Keratinocyte (primary cell): ENCODE results near the gene PTN. TPM values are rescaled to one million over a fixed set of nuclear protein-coding genes. Genes with fewer than 3 reads are reported as not detected.

Source experiments
- DNase-seq: peaks from one replicate; pipeline ENCODE4 v3.0.0-alpha.2; 2011; ENCODE audit warnings: low read depth, missing footprints, low spot score
- FAIRE-seq: peaks from 2 replicates; lab custom pipeline; 2011; peaks lifted over from hg19 to GRCh38; lab: Jason Lieb, UNC
- H2AFZ ChIP-seq: 2 replicates; pipeline ENCODE4 v1.6.0; 2012; ENCODE audit warnings: low read length, control low read depth, inconsistent platforms; ENCODE audit not compliant: control insufficient read depth
- H3K27ac ChIP-seq: 2 replicates; pipeline ENCODE4 v1.5.1; 2011; ENCODE audit warnings: low read length; ENCODE audit not compliant: control insufficient read depth, insufficient read depth
- H3K27me3 ChIP-seq: 3 replicates; pipeline ENCODE4 v1.6.0; 2011; ENCODE audit warnings: low read length; ENCODE audit not compliant: control insufficient read depth, insufficient read depth; ENCODE audit errors: extremely low read depth
- H3K36me3 ChIP-seq, 2 experiments: 2 replicates in 1 of 2; 3 replicates in 1 of 2; pipeline ENCODE4 v1.5.1; 2011; ENCODE audit warnings: low read length in 2 of 2, mild to moderate bottlenecking in 1 of 2; ENCODE audit not compliant: control insufficient read depth in 2 of 2, insufficient read depth in 2 of 2; ENCODE audit errors: extremely low read depth in 1 of 2
- H3K4me1 ChIP-seq: 3 replicates; pipeline ENCODE4 v1.5.1; 2011; ENCODE audit warnings: low read length; ENCODE audit not compliant: control insufficient read depth, insufficient read depth; ENCODE audit errors: extremely low read depth
- H3K4me2 ChIP-seq: 3 replicates; pipeline ENCODE4 v1.6.0; 2011; ENCODE audit warnings: low read depth, low read length; ENCODE audit not compliant: control insufficient read depth, insufficient read depth; ENCODE audit errors: extremely low read depth
- H3K4me3 ChIP-seq, 3 experiments: fragments of 200-600 bp in 1 of 3; sonication (generic) in 1 of 3; 2 replicates in 2 of 3; 3 replicates in 1 of 3; pipeline ENCODE4 v1.5.1; 2011 to 2016; ENCODE audit warnings: low read length in 3 of 3, mild to moderate bottlenecking in 3 of 3, control low read depth in 2 of 3, inconsistent platforms in 1 of 3, low read depth in 1 of 3, mixed read lengths in 1 of 3, mixed run types in 1 of 3, moderate library complexity in 1 of 3; ENCODE audit not compliant: control insufficient read depth in 2 of 3, insufficient read depth in 2 of 3; ENCODE audit errors: extremely low read depth in 1 of 3
- H3K79me2 ChIP-seq: 2 replicates; pipeline ENCODE4 v1.6.0; 2012; ENCODE audit warnings: low read length; ENCODE audit not compliant: control insufficient read depth, insufficient read depth
- H3K9ac ChIP-seq: 3 replicates; pipeline ENCODE4 v1.6.0; 2011; ENCODE audit warnings: low read length; ENCODE audit not compliant: control insufficient read depth, insufficient read depth; ENCODE audit errors: extremely low read depth
- H3K9me1 ChIP-seq: 3 replicates; pipeline ENCODE4 v1.6.0; 2011; ENCODE audit warnings: low read length; ENCODE audit not compliant: control insufficient read depth, insufficient read depth; ENCODE audit errors: extremely low read depth
- H3K9me3 ChIP-seq: 2 replicates; pipeline ENCODE4 v1.5.1; 2012; ENCODE audit warnings: low read depth, low read length; ENCODE audit not compliant: control insufficient read depth
- H4K20me1 ChIP-seq: 3 replicates; pipeline ENCODE4 v1.6.0; 2011; ENCODE audit warnings: low read length; ENCODE audit not compliant: control insufficient read depth, insufficient read depth; ENCODE audit errors: extremely low read depth
- EZH2 ChIP-seq: IDR thresholded peaks from one replicate; pipeline ENCODE4 v1.6.1; 2012; ENCODE audit warnings: inconsistent platforms, mild to moderate bottlenecking, low read length, moderate library complexity
- dilution Hi-C: fragments of 300-500 bp; cut with MboI; formaldehyde crosslinking; loops from one replicate; pipeline ENCODE4 v1.7.0; 2020; ENCODE audit warnings: low sequenced_read_pairs; ENCODE audit not compliant: extremely low pct_ligation_motif_present
- polyA plus RNA-seq, 5 experiments: library from polyadenylated mRNA; depleted of rRNA in 3 of 5; stranded (reverse) in 3 of 5; stranded (forward) in 1 of 5; unstranded in 1 of 5; fragments of >200 nt; gene quantifications; 1 replicate in 1 of 5; 2 replicates in 3 of 5; 3 replicates in 1 of 5; pipeline versions ENCODE4 v1.2.1 to v1.2.3, GENCODE V29; 2011 to 2012; ENCODE audit warnings: missing spikeins in 2 of 5, low read depth in 1 of 5, low replicate concordance in 1 of 5
- TF ChIP-seq, protein P1 (sequence below), 3 experiments: IDR thresholded peaks in 1 of 3; conservative IDR thresholded peaks in 1 of 3; optimal IDR thresholded peaks in 1 of 3; 2 replicates in 2 of 3; 3 replicates in 1 of 3; pipeline versions ENCODE3 to v1.5.1; 2011; ENCODE audit warnings: low read length in 3 of 3, mild to moderate bottlenecking in 3 of 3, moderate library complexity in 2 of 3, control low read depth in 1 of 3, inconsistent platforms in 1 of 3; ENCODE audit not compliant: insufficient read depth in 2 of 3; ENCODE audit errors: extremely low read depth in 1 of 3

Gene PTN
- polyA plus RNA-seq, 1 donor (not counting 4 experiments of a cell fraction or from before 2014, with no cell fraction given) = not detected

DNA sequence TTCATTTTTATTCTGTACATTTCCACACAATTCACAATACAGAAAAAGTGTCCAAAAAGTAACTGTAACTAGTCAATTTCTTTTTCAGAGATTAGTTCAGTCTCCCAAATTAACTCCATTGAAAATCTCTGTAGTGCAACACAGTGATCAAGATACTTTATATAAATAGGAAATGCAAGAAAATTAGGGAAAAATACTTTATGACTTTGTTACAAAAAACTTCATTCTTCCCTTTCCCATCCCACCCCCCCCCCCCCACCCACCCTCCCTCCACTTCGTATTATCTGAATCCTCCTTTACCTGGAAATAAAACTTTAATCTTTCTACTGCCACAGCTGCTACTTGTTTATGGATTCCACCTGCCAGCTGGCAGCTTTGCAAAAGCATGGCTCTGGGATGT, 37.5 kb upstream of the PTN start:
- no peak overlapping the region for H3K4me2 ChIP-seq
- H3K4me1 ChIP-seq = no peaks in the 10 kb centered on the region
- DNase-seq = no peak
- no peak for FAIRE-seq
- no peaks in the 10 kb centered on the region for H3K9me3 ChIP-seq
- H3K4me3 ChIP-seq = no peak overlapping the region
- H3K9ac ChIP-seq = no peak overlapping the region
- H2AFZ ChIP-seq = no peak overlapping the region
- H3K36me3 ChIP-seq = no peaks in the 10 kb centered on the region
- dilution Hi-C loops = no loop called here
- H3K27me3 ChIP-seq = no peaks in the 10 kb centered on the region
- no peaks in the 10 kb centered on the region for H3K79me2 ChIP-seq
- TF ChIP-seq, protein P1, sequence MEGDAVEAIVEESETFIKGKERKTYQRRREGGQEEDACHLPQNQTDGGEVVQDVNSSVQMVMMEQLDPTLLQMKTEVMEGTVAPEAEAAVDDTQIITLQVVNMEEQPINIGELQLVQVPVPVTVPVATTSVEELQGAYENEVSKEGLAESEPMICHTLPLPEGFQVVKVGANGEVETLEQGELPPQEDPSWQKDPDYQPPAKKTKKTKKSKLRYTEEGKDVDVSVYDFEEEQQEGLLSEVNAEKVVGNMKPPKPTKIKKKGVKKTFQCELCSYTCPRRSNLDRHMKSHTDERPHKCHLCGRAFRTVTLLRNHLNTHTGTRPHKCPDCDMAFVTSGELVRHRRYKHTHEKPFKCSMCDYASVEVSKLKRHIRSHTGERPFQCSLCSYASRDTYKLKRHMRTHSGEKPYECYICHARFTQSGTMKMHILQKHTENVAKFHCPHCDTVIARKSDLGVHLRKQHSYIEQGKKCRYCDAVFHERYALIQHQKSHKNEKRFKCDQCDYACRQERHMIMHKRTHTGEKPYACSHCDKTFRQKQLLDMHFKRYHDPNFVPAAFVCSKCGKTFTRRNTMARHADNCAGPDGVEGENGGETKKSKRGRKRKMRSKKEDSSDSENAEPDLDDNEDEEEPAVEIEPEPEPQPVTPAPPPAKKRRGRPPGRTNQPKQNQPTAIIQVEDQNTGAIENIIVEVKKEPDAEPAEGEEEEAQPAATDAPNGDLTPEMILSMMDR (optimal IDR thresholded peaks at IDR 0.05 in 1 of 3, IDR thresholded peaks at IDR 0.05 in 1 of 3, conservative IDR thresholded peaks at IDR 0.05 in 1 of 3; ENCODE audit: extremely low read depth in 1 of 3, insufficient read depth in 2 of 3, low read length in 3 of 3) = no peak
- no peak for TF ChIP-seq EZH2
- H4K20me1 ChIP-seq = no peaks in the 10 kb centered on the region
- no peaks in the 10 kb centered on the region for H3K9me1 ChIP-seq
- no peak overlapping the region for H3K27ac ChIP-seq

DNA sequence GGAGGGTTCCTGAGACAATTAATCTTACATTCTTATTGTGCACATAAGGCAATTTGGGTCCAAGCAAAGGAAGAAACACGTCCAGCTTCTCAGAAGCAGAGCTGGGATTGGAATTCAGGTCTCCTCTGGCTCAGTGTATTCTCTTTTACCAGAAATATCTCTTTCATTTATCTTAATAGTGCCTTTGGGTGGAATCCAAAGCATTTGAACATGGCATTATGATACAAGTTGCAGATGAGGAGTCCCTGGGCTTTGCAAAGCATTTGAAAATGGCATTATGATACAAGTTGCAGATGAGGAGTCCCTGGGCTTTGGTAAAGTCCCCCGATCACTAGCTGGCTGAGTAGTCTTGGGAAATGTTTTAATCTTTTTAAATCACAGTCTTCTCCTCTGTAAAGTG, 30.0 kb upstream of the PTN start:
- Histone ChIP-seq H3K27ac (no peak overlapping the region), H3K79me2 (no peaks in the 10 kb centered on the region), H3K36me3 (no peaks in the 10 kb centered on the region), H2AFZ (no peak overlapping the region), H4K20me1 (no peaks in the 10 kb centered on the region), H3K4me1 (no peaks in the 10 kb centered on the region), H3K4me2 (no peak overlapping the region), H3K9me3 (no peaks in the 10 kb centered on the region), H3K9ac (no peak overlapping the region), H3K27me3 (no peaks in the 10 kb centered on the region), H3K9me1 (no peaks in the 10 kb centered on the region), H3K4me3 (no peak overlapping the region)
- DNase-seq (no peak), FAIRE-seq (no peak)
- dilution Hi-C loops = no loop called here
- TF ChIP-seq, protein P1 (optimal IDR thresholded peaks at IDR 0.05 in 1 of 3, IDR thresholded peaks at IDR 0.05 in 1 of 3, conservative IDR thresholded peaks at IDR 0.05 in 1 of 3; ENCODE audit: extremely low read depth in 1 of 3, insufficient read depth in 2 of 3, low read length in 3 of 3) = no peak
- no peak for TF ChIP-seq EZH2
